Globus pallidus (tissue), 1 donor: ENCODE measurements around the gene GCNA.
"Not testable (repeated sequence)": the region's sequence is repeated elsewhere in the genome, so short reads cannot be mapped to it uniquely, and the experiment has no call there.

Experiments used
- DNase-seq: peaks from one replicate; pipeline ENCODE4 v3.0.0-alpha.2; 2015; ENCODE audit warnings: low spot score

Gene GCNA

DNA sequence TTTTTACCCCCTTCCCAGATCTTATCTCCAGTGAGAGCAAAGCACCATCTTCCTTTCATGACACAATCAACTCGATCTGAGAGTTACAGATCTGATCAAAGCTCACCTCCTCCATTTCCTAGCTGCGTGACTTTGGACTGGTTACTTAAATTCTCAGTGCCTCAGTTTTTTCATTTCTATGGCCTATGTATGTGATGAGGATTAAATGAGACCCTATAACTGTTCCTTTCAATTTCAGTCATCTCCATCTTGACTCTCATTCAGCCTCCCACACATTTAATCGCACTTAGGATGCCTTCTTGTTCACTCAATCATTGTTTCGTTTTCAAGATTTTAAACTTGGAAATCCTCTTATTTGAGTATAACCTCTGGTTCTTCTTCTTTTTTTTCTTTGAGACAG lies 60.2 kb downstream of the GCNA start:
- DNase-seq: no peak

GRCh38 chrX:71640002-71640401 lies 61.8 kb downstream of the GCNA start:
- DNase-seq: no peak

- DNase-seq: not testable (repeated sequence)
Observed at GRCh38 chrX:71644406-71644805, 66.2 kb downstream of the GCNA start.

DNA sequence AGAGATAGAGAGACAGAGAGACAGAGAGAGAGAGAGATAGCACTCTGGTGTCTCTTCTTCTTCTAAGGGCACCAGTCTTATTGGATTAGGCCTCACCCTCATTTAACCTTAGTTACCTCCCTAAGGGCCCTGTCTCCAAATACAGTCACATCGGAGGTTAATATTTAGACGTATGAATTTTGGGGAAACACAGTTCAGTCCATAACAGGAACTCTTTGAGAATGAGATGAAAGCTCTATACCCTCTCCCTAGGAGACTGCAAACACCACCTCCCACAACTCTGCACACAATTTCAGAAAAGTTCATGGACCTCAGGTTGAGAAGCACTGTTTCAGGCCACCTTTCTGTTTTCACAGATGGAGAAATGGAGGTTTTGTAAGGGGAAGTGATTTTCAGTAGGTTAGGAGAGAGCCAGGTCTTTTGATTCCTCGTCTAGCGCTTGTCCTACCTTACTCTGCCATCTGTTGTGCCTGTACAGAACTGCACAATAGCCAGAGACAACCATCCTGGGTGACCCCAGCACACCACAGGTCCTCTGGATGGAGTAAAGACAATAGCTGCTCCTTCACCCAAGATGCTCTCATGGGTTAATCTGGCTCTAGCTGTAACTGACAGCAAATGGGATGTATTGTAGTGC lies 72.2 kb downstream of the GCNA start:
- no peak for DNase-seq

GRCh38 chrX:71652405-71652804 lies 74.2 kb downstream of the GCNA start:
- DNase-seq: peak; percentile 42

DNA sequence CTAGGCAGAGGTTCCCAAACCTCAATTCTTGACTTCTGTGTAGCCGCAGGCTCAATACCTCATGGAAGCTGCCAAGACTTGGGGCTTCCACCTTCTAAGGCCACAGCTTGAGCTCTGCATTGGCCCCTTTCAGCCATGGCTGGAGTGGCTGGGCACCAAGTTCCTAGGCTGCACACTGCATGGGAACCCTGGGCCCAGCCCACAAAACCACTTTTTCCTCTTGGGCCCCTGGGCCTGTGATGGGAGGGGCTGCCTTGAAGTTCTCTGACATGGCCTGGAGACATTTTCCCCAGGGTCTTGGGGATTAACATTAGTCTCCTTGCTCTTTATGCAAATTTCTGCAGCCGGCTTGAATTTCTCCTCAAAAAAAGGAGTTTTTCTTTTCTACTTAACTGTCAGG lies 75.1 kb downstream of the GCNA start:
- DNase-seq: no peak

DNA sequence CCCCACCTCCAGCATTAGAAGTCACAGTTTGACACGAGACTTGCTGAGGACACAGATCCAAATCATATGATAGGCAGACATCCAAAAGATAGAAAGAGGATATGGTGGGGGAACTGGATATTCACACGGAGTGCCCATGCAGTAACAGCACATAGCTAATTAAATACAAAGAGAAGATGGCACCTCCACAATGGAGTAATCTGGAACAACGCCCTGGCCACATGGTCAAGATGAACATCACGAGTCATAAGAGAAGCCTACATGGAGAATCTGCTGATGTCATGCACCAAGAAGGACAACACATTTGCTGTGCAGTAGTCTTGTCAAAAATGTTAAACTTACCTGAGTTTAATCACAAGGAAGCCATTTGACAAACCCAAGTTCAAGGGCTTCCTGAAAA lies 79.0 kb downstream of the GCNA start:
- no peak for DNase-seq

GRCh38 chrX:71659342-71659741 lies 81.1 kb downstream of the GCNA start:
- DNase-seq: no peak

DNA sequence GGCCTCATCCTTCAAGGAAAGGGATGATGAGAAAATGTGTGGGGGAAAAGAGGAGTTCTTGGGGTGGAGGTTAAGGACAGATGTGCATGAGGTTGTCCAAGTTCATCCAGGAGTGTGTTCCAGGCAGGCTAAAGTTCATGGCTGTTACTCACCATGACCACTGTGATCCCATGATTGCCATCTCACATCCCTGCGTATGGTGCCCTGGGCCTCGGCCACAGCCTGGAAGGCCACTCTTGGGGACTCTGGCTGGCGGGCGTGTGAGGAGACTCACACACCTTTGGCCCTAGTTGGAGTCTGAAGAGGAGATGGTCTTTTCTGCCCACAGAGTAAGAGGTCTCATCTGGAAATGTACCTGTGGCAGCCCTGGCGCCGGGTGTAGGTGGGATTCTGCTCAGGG lies 81.7 kb downstream of the GCNA start:
- DNase-seq: no peak

- DNase-seq: no peak
Observed at GRCh38 chrX:71660562-71661416, 82.6 kb downstream of the GCNA start.

DNA sequence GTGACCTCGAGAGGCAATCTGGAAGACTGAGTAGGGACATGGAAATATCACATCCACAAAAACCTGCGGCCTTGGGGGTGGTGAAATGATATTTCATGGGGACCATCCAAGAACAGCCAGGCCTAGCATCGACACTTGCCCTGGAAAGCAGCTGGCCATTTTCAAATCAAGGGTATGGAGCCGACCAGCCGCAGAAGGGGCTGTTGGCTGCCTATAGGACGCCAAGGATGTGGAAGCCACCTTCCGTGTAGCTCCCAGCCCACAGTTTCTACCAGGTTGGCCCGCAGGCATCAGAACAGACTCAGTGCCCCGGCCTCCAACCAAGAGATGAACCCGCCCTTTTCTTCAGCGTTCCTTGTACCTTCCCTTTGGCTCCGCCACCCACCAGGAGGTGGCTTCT lies 83.7 kb downstream of the GCNA start:
- no peak for DNase-seq

- not testable (repeated sequence) for DNase-seq
Observed at GRCh38 chrX:71662654-71663053, 84.4 kb downstream of the GCNA start.
